Osteocyte (in vitro differentiated cells): ENCODE data around the gene FGF18. TPM values are rescaled to one million over a fixed set of nuclear protein-coding genes. Genes with fewer than 3 reads are reported as not detected.

Source experiments
- DNase-seq: peaks from one replicate; pipeline ENCODE4 v3.0.0; 2021; ENCODE audit warnings: mixed read lengths; ENCODE audit not compliant: unreplicated experiment; ENCODE audit errors: extremely low spot score
- H3K27ac Mint-ChIP-seq: one replicate; pipeline ENCODE4 v1.8.0; 2021; ENCODE audit warnings: mild to moderate bottlenecking, mixed read lengths; ENCODE audit not compliant: unreplicated experiment
- H3K27me3 Mint-ChIP-seq: one replicate; pipeline ENCODE4 v1.8.0; 2021; ENCODE audit warnings: mixed read lengths; ENCODE audit not compliant: unreplicated experiment
- H3K36me3 Mint-ChIP-seq: one replicate; pipeline ENCODE4 v1.8.0; 2021; ENCODE audit warnings: mixed read lengths; ENCODE audit not compliant: unreplicated experiment
- H3K4me1 Mint-ChIP-seq: one replicate; pipeline ENCODE4 v1.8.0; 2021; ENCODE audit warnings: mixed read lengths; ENCODE audit not compliant: unreplicated experiment
- H3K4me3 Mint-ChIP-seq: one replicate; pipeline ENCODE4 v1.8.0; 2021; ENCODE audit warnings: mild to moderate bottlenecking, moderate library complexity, mixed read lengths; ENCODE audit not compliant: unreplicated experiment
- H3K9me3 Mint-ChIP-seq: one replicate; pipeline ENCODE4 v1.8.0; 2021; ENCODE audit warnings: mixed read lengths; ENCODE audit not compliant: unreplicated experiment
- CTCF ChIP-seq: fragments of 200-600 bp; sonication (generic); IDR thresholded peaks from 2 replicates; pipeline ENCODE4 v1.5.0; 2021; ENCODE audit warnings: antibody characterized with exemption, mild to moderate bottlenecking, moderate library complexity
- total RNA-seq: library from RNA; stranded (reverse); gene quantifications from 2 replicates; pipeline ENCODE4 v1.2.1, GENCODE V29; 2021

Gene FGF18
- total RNA-seq, 1 donor from 2014 or later, result 5.9 TPM

GRCh38 chr5:171469326-171469725 is 49.9 kb downstream of the FGF18 start:
- Mint-ChIP-seq H3K36me3 (no peaks in the 10 kb centered on the region), H3K9me3 (no peaks in the 10 kb centered on the region), H3K4me3 (no peak overlapping the region), H3K4me1 (no peaks in the 10 kb centered on the region), H3K27me3 (no peaks in the 10 kb centered on the region), H3K27ac (no peak overlapping the region)
- TF ChIP-seq CTCF, result no peak
- DNase-seq, result no peak

DNA sequence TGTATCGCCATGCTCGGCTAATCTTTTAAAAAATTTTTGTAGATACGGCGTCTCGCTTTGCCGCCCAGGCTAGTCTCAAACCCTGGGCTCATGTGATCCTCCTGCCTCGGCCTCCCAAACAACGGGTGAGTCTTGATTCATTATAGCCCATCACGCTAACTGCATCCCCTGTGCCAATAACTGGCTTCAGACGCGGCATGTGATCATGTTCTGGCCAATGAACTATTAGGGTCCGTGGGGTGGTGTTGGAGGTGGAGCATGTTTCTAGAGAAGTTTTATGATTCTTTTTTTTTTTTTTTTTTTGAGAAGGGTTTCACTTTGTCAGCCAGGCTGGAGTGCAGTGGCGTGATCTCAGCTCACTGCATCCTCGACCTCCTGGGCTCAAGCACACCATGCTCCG is 51.0 kb downstream of the FGF18 start:
- DNase-seq, result no peak
- Mint-ChIP-seq H3K27ac (no peak overlapping the region), H3K4me3 (no peak overlapping the region), H3K36me3 (no peaks in the 10 kb centered on the region), H3K9me3 (no peaks in the 10 kb centered on the region), H3K4me1 (no peaks in the 10 kb centered on the region), H3K27me3 (no peaks in the 10 kb centered on the region)
- TF ChIP-seq CTCF, result no peak

- H3K4me1 Mint-ChIP-seq, result no peaks in the 10 kb centered on the region
- H3K9me3 Mint-ChIP-seq, result no peaks in the 10 kb centered on the region
- H3K27me3 Mint-ChIP-seq, result no peaks in the 10 kb centered on the region
- no peaks in the 10 kb centered on the region for H3K36me3 Mint-ChIP-seq
- no peak for TF ChIP-seq CTCF
- H3K27ac Mint-ChIP-seq, result no peak overlapping the region
- no peak for DNase-seq
- H3K4me3 Mint-ChIP-seq, result no peak overlapping the region
Observed at GRCh38 chr5:171474230-171474813, 54.9 kb downstream of the FGF18 start.

- no peak for TF ChIP-seq CTCF
- Mint-ChIP-seq H3K27ac (no peak overlapping the region), H3K4me1 (peaks cover 9% of the 10 kb centered on the region), H3K9me3 (no peaks in the 10 kb centered on the region), H3K36me3 (no peaks in the 10 kb centered on the region), H3K4me3 (no peak overlapping the region), H3K27me3 (no peaks in the 10 kb centered on the region)
- DNase-seq, result no peak
Observed at GRCh38 chr5:171475596-171475995, 56.1 kb downstream of the FGF18 start.

GRCh38 chr5:171476701-171477100 is 57.3 kb downstream of the FGF18 start:
- Mint-ChIP-seq H3K4me3 (no peak overlapping the region), H3K36me3 (no peaks in the 10 kb centered on the region), H3K9me3 (no peaks in the 10 kb centered on the region), H3K27ac (no peak overlapping the region), H3K27me3 (no peaks in the 10 kb centered on the region), H3K4me1 (peaks cover 9% of the 10 kb centered on the region)
- no peak for TF ChIP-seq CTCF
- no peak for DNase-seq
